ENCODE data around the gene RAG1.

RAG1 gene

GRCh38 chr11:36628765-36629244, 61.0 kb downstream of the RAG1 start:
- Histone ChIP-seq H3K4me1 (ENCODE audit: low read depth, poor library complexity, severe bottlenecking) (no peaks in the 10 kb centered on the region), H3K79me2 (ENCODE audit: insufficient read depth, low read depth) (no peaks in the 10 kb centered on the region), H3K27ac (no peak overlapping the region), H4K20me1 (ENCODE audit: insufficient read depth) (no peaks in the 10 kb centered on the region), H3K36me3 (ENCODE audit: insufficient read depth) (no peaks in the 10 kb centered on the region), H3K27me3 (ENCODE audit: insufficient read depth, low read depth) (no peaks in the 10 kb centered on the region), H3K9ac (no peak overlapping the region), H3K4me2 (no peak overlapping the region), H2AFZ (ENCODE audit: low read depth) (no peak overlapping the region), H3K4me3 (IDR thresholded peaks at IDR 0.05; ENCODE audit: insufficient read depth, low read depth, low read length) (no peak overlapping the region)
- TF ChIP-seq, protein P1, sequence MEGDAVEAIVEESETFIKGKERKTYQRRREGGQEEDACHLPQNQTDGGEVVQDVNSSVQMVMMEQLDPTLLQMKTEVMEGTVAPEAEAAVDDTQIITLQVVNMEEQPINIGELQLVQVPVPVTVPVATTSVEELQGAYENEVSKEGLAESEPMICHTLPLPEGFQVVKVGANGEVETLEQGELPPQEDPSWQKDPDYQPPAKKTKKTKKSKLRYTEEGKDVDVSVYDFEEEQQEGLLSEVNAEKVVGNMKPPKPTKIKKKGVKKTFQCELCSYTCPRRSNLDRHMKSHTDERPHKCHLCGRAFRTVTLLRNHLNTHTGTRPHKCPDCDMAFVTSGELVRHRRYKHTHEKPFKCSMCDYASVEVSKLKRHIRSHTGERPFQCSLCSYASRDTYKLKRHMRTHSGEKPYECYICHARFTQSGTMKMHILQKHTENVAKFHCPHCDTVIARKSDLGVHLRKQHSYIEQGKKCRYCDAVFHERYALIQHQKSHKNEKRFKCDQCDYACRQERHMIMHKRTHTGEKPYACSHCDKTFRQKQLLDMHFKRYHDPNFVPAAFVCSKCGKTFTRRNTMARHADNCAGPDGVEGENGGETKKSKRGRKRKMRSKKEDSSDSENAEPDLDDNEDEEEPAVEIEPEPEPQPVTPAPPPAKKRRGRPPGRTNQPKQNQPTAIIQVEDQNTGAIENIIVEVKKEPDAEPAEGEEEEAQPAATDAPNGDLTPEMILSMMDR (conservative IDR thresholded peaks at IDR 0.05; ENCODE audit: low read depth, low read length): no peak
